Mammary epithelial cell (primary cell): ENCODE measurements around the gene ADAM33.

Source experiments
- CTCF ChIP-seq, 2 donors: IDR thresholded peaks in 1 of 2; conservative IDR thresholded peaks in 1 of 2; 2 replicates each; pipeline ENCODE4 v1.5.1; 2011 to 2012; ENCODE audit warnings: inconsistent platforms in 2 of 2, low read length in 2 of 2, mild to moderate bottlenecking in 2 of 2, control low read depth in 1 of 2, low read depth in 1 of 2; ENCODE audit not compliant: insufficient read depth in 1 of 2; ENCODE audit errors: extremely low read depth in 1 of 2
- EZH2 ChIP-seq: IDR thresholded peaks from 2 replicates; pipeline ENCODE4 v1.6.1; 2012; ENCODE audit warnings: low read length, inconsistent platforms, borderline replicate concordance

DNA sequence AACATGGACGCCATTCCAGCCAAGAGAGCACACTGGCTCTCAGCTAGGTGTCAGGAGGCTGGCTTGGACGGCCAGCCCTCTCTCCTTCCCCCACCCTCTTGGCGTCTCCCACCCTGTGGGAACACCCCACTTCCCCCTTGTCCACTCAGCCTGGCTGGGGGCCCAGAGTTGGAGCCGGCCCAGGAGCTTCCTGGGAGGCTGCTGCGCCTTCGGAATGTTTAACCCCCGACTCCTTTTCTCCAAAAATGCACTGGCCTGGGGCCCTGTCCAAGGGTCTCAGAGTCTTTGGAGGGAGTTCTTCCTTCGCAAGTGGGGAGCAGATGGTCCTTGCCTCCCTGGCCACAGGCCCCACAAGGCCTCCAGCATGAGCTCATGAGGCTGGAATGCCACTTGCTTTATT lies 4.1 kb downstream of the ADAM33 start:
- no peak for TF ChIP-seq EZH2
- no peak for TF ChIP-seq CTCF (conservative IDR thresholded peaks at IDR 0.05 in 1 of 2, IDR thresholded peaks at IDR 0.05 in 1 of 2; ENCODE audit: extremely low read depth in 1 of 2, insufficient read depth in 1 of 2, low read depth in 1 of 2, low read length in 2 of 2)
